HEK293 (cell line): ENCODE measurements around the gene YPEL5.

Experiments
- CTCF ChIA-PET: fragments of 350-600 bp; formaldehyde crosslinking; extraction: SDS; loops from one replicate; lab custom pipeline; 2021; ENCODE audit warnings: antibody characterized with exemption; lab: Yijun Ruan, JAX
- POLR2A ChIA-PET: fragments of 300-600 bp; formaldehyde crosslinking; extraction: SDS; loops from one replicate; lab custom pipeline; 2020; ENCODE audit warnings: antibody characterized with exemption, inconsistent platforms; lab: Yijun Ruan, JAX
- H3K27ac ChIP-seq: fragments of 200-500 bp; sonication (Bioruptor generic); 2 replicates; pipeline ENCODE4 v1.5.1; 2014; ENCODE audit warnings: low read depth, low read length, control low read depth, inconsistent platforms; ENCODE audit errors: extremely low read depth
- H3K36me3 ChIP-seq, 2 experiments: fragments of 200-500 bp in 1 of 2; sonication (Bioruptor generic) in 1 of 2; 1 replicate in 1 of 2; 2 replicates in 1 of 2; pipeline ENCODE4 v1.5.1; 2014 to 2017; ENCODE audit warnings: inconsistent platforms in 2 of 2, low read length in 2 of 2; ENCODE audit not compliant: control insufficient read depth in 2 of 2, insufficient read depth in 1 of 2
- H3K4me1 ChIP-seq: fragments of 200-500 bp; sonication (Bioruptor generic); 2 replicates; pipeline ENCODE4 v1.5.1; 2014; ENCODE audit warnings: mild to moderate bottlenecking, low read length, inconsistent platforms; ENCODE audit not compliant: control insufficient read depth, insufficient read depth
- H3K4me3 ChIP-seq: 2 replicates; pipeline ENCODE4 v1.5.1; 2011; ENCODE audit warnings: low read depth, mild to moderate bottlenecking, control low read depth, low read length, moderate library complexity
- H3K9me3 ChIP-seq: fragments of 200-500 bp; sonication (Bioruptor generic); 2 replicates; pipeline ENCODE4 v1.5.1; 2014; ENCODE audit warnings: low read depth, low read length, inconsistent platforms; ENCODE audit not compliant: control insufficient read depth, insufficient read depth
- GLI2 ChIP-seq: fragments of 450-650 bp; formaldehyde crosslinking; IDR thresholded peaks from 2 replicates; pipeline ENCODE4; 2017; ENCODE audit warnings: missing biosample characterization, missing genetic modification characterization, low read depth, borderline replicate concordance
- GLIS1 ChIP-seq: fragments of 450-650 bp; formaldehyde crosslinking; IDR thresholded peaks from 2 replicates; pipeline ENCODE4 v1.5.1; 2016; ENCODE audit warnings: missing biosample characterization, missing genetic modification characterization
- PATZ1 ChIP-seq: fragments of 450-650 bp; formaldehyde crosslinking; IDR thresholded peaks from 2 replicates; pipeline ENCODE4 v1.5.1; 2016; ENCODE audit warnings: missing biosample characterization, missing genetic modification characterization
- SALL2 ChIP-seq: fragments of 450-650 bp; formaldehyde crosslinking; IDR thresholded peaks from 2 replicates; pipeline ENCODE4 v1.5.0; 2017; ENCODE audit warnings: missing biosample characterization, mild to moderate bottlenecking, missing genetic modification characterization, borderline replicate concordance
- WT1 ChIP-seq: fragments of 450-650 bp; formaldehyde crosslinking; IDR thresholded peaks from 2 replicates; pipeline ENCODE4 v1.5.1; 2016; ENCODE audit warnings: missing biosample characterization, missing genetic modification characterization
- YY2 ChIP-seq: fragments of 450-650 bp; formaldehyde crosslinking; IDR thresholded peaks from 2 replicates; pipeline ENCODE4 v1.5.1; 2016; ENCODE audit warnings: missing biosample characterization, missing genetic modification characterization
- ZEB2 ChIP-seq: fragments of 450-650 bp; formaldehyde crosslinking; IDR thresholded peaks from 2 replicates; pipeline ENCODE4 v1.5.1; 2016; ENCODE audit warnings: missing biosample characterization, missing genetic modification characterization
- ZNF132 ChIP-seq: fragments of 450-650 bp; formaldehyde crosslinking; IDR thresholded peaks from 2 replicates; pipeline ENCODE4 v1.5.1; 2017; ENCODE audit warnings: missing biosample characterization, missing genetic modification characterization, borderline replicate concordance
- ZNF184 ChIP-seq: fragments of 450-650 bp; IDR thresholded peaks from 2 replicates; pipeline ENCODE4 v1.5.1; 2018; ENCODE audit warnings: missing biosample characterization, mild to moderate bottlenecking, missing genetic modification characterization
- ZNF23 ChIP-seq: fragments of 450-650 bp; formaldehyde crosslinking; IDR thresholded peaks from 2 replicates; pipeline ENCODE4 v1.5.1; 2016; ENCODE audit warnings: missing biosample characterization, missing genetic modification characterization, borderline replicate concordance
- ZNF239 ChIP-seq: fragments of 450-650 bp; formaldehyde crosslinking; IDR thresholded peaks from 2 replicates; pipeline ENCODE4 v1.5.1; 2016; ENCODE audit warnings: missing biosample characterization, missing genetic modification characterization
- ZNF302 ChIP-seq: fragments of 450-650 bp; formaldehyde crosslinking; IDR thresholded peaks from 2 replicates; pipeline ENCODE4 v1.5.1; 2016; ENCODE audit warnings: missing biosample characterization, missing genetic modification characterization, low read depth
- ZNF426 ChIP-seq: fragments of 450-650 bp; formaldehyde crosslinking; IDR thresholded peaks from 2 replicates; pipeline ENCODE4 v1.5.1; 2017; ENCODE audit warnings: missing biosample characterization, missing genetic modification characterization, mild to moderate bottlenecking, inconsistent platforms, moderate library complexity
- ZNF48 ChIP-seq: fragments of 450-650 bp; formaldehyde crosslinking; IDR thresholded peaks from 2 replicates; pipeline ENCODE4 v1.5.1; 2016; ENCODE audit warnings: missing biosample characterization, missing genetic modification characterization
- ZNF529 ChIP-seq: fragments of 450-650 bp; formaldehyde crosslinking; IDR thresholded peaks from 2 replicates; pipeline ENCODE4 v1.5.1; 2017; ENCODE audit warnings: missing genetic modification characterization, missing biosample characterization; ENCODE audit not compliant: insufficient replicate concordance
- ZNF629 ChIP-seq: fragments of 450-650 bp; formaldehyde crosslinking; IDR thresholded peaks from 2 replicates; pipeline ENCODE4 v1.5.1; 2017; ENCODE audit warnings: missing biosample characterization, missing genetic modification characterization
- TF ChIP-seq, protein P1 (sequence below): fragments of 450-650 bp; formaldehyde crosslinking; IDR thresholded peaks from 2 replicates; pipeline ENCODE4 v1.5.1; 2016; ENCODE audit warnings: missing biosample characterization, missing genetic modification characterization, low read depth
- TF ChIP-seq, protein P2 (sequence below): fragments of 450-650 bp; formaldehyde crosslinking; IDR thresholded peaks from 2 replicates; pipeline ENCODE4 v1.5.1; 2016; ENCODE audit warnings: missing biosample characterization, missing genetic modification characterization
- TF ChIP-seq, protein P3 (sequence below): sonication (generic); formaldehyde crosslinking; IDR thresholded peaks from 2 replicates; pipeline ENCODE4 v1.8.1; 2022; ENCODE audit warnings: mild to moderate bottlenecking, moderate library complexity, missing genetic modification reagents
- TF ChIP-seq, protein P4 (sequence below): fragments of 450-650 bp; formaldehyde crosslinking; conservative IDR thresholded peaks from 2 replicates; pipeline ENCODE4 v1.5.1; 2016; ENCODE audit warnings: low read depth, missing biosample characterization, missing genetic modification characterization

Gene YPEL5

GRCh38 chr2:30161929-30162706 lies 15.3 kb downstream of the YPEL5 start (continued):
- TF ChIP-seq PATZ1 (tag by site-specific recombination) (no peak), ZNF426 (tag by site-specific recombination) (no peak), GLIS1 (tag by site-specific recombination) (no peak)
- TF ChIP-seq, protein P1, sequence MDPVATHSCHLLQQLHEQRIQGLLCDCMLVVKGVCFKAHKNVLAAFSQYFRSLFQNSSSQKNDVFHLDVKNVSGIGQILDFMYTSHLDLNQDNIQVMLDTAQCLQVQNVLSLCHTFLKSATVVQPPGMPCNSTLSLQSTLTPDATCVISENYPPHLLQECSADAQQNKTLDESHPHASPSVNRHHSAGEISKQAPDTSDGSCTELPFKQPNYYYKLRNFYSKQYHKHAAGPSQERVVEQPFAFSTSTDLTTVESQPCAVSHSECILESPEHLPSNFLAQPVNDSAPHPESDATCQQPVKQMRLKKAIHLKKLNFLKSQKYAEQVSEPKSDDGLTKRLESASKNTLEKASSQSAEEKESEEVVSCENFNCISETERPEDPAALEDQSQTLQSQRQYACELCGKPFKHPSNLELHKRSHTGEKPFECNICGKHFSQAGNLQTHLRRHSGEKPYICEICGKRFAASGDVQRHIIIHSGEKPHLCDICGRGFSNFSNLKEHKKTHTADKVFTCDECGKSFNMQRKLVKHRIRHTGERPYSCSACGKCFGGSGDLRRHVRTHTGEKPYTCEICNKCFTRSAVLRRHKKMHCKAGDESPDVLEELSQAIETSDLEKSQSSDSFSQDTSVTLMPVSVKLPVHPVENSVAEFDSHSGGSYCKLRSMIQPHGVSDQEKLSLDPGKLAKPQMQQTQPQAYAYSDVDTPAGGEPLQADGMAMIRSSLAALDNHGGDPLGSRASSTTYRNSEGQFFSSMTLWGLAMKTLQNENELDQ (tag by site-specific recombination): no peak

DNA sequence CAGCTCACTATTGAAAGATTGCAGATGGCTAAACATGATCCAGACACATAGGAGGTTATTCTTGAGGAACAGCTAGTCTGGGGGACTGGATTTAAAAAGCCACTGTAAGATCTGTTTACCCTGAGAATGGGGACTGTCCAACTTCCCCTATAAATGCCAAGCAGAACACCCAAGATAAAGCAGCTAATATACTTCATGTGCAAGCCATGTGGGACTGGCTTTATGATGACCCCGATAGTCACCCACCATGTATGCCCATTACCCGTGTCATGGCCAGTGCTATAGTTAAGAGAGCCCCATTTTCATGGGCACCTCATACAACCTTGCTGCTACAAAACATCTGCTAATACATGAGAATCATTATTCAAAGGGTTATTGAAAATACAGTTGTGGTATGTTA lies 16.0 kb downstream of the YPEL5 start:
- H3K9me3 ChIP-seq: no peaks in the 10 kb centered on the region
- H3K4me1 ChIP-seq: no peaks in the 10 kb centered on the region
- no peak overlapping the region for H3K27ac ChIP-seq
- ChIA-PET POLR2A (interaction anchor here (0.6 to 1.0 kb wide), 2 partner anchors 15 to 69 kb away, joined by 3 to 4 read pairs; no protein-coding TSS in a partner anchor), CTCF (interaction anchor here (0.6 to 7.7 kb wide), 6 partner anchors 7 to 549 kb away, joined by 3 to 358 read pairs (median 26); no protein-coding TSS in a partner anchor)
- peaks cover 9 to 27% of the 10 kb centered on the region in 2 experiments; a peak in 2 of 3 replicates for H3K36me3 ChIP-seq
- TF ChIP-seq, protein P2, sequence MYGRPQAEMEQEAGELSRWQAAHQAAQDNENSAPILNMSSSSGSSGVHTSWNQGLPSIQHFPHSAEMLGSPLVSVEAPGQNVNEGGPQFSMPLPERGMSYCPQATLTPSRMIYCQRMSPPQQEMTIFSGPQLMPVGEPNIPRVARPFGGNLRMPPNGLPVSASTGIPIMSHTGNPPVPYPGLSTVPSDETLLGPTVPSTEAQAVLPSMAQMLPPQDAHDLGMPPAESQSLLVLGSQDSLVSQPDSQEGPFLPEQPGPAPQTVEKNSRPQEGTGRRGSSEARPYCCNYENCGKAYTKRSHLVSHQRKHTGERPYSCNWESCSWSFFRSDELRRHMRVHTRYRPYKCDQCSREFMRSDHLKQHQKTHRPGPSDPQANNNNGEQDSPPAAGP (tag by site-specific recombination): no peak
- TF ChIP-seq ZNF529 (tag by site-specific recombination) (no peak), YY2 (tag by site-specific recombination) (no peak), ZEB2 (tag by site-specific recombination) (no peak), ZNF23 (tag by site-specific recombination) (no peak), ZNF48 (no peak), ZNF629 (tag by site-specific recombination) (no peak), SALL2 (no peak), ZNF239 (tag by site-specific recombination) (no peak), WT1 (no peak), ZNF302 (tag by site-specific recombination) (no peak), GLI2 (tag by site-specific recombination) (no peak), ZNF132 (tag by site-specific recombination) (no peak), ZNF184 (tag by site-specific recombination) (no peak)
- TF ChIP-seq, protein P3, sequence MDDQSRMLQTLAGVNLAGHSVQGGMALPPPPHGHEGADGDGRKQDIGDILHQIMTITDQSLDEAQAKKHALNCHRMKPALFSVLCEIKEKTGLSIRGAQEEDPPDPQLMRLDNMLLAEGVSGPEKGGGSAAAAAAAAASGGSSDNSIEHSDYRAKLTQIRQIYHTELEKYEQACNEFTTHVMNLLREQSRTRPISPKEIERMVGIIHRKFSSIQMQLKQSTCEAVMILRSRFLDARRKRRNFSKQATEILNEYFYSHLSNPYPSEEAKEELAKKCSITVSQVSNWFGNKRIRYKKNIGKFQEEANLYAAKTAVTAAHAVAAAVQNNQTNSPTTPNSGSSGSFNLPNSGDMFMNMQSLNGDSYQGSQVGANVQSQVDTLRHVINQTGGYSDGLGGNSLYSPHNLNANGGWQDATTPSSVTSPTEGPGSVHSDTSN: no peak
- TF ChIP-seq, protein P4, sequence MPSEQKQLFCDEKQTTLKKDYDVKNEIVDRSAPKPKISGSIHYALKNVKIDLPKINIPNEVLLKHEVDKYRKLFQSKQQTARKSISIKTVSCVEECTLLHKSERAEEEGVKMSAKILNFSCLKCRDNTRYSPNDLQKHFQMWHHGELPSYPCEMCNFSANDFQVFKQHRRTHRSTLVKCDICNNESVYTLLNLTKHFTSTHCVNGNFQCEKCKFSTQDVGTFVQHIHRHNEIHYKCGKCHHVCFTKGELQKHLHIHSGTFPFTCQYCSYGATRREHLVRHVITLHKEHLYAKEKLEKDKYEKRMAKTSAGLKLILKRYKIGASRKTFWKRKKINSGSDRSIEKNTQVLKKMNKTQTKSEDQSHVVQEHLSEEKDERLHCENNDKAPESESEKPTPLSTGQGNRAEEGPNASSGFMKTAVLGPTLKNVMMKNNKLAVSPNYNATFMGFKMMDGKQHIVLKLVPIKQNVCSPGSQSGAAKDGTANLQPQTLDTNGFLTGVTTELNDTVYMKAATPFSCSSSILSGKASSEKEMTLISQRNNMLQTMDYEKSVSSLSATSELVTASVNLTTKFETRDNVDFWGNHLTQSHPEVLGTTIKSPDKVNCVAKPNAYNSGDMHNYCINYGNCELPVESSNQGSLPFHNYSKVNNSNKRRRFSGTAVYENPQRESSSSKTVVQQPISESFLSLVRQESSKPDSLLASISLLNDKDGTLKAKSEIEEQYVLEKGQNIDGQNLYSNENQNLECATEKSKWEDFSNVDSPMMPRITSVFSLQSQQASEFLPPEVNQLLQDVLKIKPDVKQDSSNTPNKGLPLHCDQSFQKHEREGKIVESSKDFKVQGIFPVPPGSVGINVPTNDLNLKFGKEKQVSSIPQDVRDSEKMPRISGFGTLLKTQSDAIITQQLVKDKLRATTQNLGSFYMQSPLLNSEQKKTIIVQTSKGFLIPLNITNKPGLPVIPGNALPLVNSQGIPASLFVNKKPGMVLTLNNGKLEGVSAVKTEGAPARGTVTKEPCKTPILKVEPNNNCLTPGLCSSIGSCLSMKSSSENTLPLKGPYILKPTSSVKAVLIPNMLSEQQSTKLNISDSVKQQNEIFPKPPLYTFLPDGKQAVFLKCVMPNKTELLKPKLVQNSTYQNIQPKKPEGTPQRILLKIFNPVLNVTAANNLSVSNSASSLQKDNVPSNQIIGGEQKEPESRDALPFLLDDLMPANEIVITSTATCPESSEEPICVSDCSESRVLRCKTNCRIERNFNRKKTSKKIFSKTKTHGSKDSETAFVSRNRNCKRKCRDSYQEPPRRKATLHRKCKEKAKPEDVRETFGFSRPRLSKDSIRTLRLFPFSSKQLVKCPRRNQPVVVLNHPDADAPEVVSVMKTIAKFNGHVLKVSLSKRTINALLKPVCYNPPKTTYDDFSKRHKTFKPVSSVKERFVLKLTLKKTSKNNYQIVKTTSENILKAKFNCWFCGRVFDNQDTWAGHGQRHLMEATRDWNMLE (tag by site-specific recombination): no peak
- no peak overlapping the region for H3K4me3 ChIP-seq
